Cardiac atrium fibroblast (primary cell): ENCODE measurements around the gene CPNE8. TPM values are rescaled to one million over a fixed set of nuclear protein-coding genes. Genes with fewer than 3 reads are reported as not detected.

ENCODE experiments used
- total RNA-seq: library from RNA; depleted of rRNA; stranded (reverse); fragments of >200 nt; gene quantifications from 2 replicates; pipeline ENCODE4 v1.2.3, GENCODE V29; 2015

The CPNE8 gene
- 9.4 and 13.4 TPM in 2 replicates for total RNA-seq

GRCh38 chr12:38905480-38906351, at the start of gene CPNE8:
TSS of gene CPNE8 (minus strand) at chr12:38905591. CDS start at chr12:38905534, 57 bp downstream.

